CD4-positive, alpha-beta memory T cell (primary cell): ENCODE measurements around the gene ACACA. TPM values are rescaled to one million over a fixed set of nuclear protein-coding genes. Genes with fewer than 3 reads are reported as not detected.

ENCODE experiments used
- CTCF ChIA-PET: fragments of 350-600 bp; sonication (Branson Sonifier 250); formaldehyde crosslinking; loops from one replicate; lab custom pipeline; 2021; ENCODE audit warnings: inconsistent platforms; ENCODE audit not compliant: partially characterized antibody; lab: Charles Lee
- POLR2A ChIA-PET: fragments of 350-600 bp; sonication (Branson Sonifier 250); formaldehyde crosslinking; loops from one replicate; lab custom pipeline; 2021; ENCODE audit not compliant: partially characterized antibody; lab: Charles Lee
- DNase-seq, 5 donors: peaks; one replicate each; pipeline versions ENCODE4 v3.0.0 to v3.0.0-alpha.2; 2020 to 2022; ENCODE audit warnings: mixed read lengths in 1 of 5
- H3K27ac ChIP-seq: one replicate; pipeline ENCODE4 v1.7.0; 2013; ENCODE audit warnings: low read depth, low read length
- H3K27me3 ChIP-seq: 2 replicates; pipeline ENCODE4 v1.7.0; 2013; ENCODE audit warnings: mild to moderate bottlenecking, low read length, moderate library complexity; ENCODE audit not compliant: insufficient read depth
- H3K36me3 ChIP-seq: 2 replicates; pipeline ENCODE4 v1.7.0; 2013; ENCODE audit warnings: mild to moderate bottlenecking, low read length, moderate library complexity; ENCODE audit not compliant: insufficient read depth
- H3K4me1 ChIP-seq: 2 replicates; pipeline ENCODE4 v1.7.0; 2013; ENCODE audit warnings: mild to moderate bottlenecking, low read length, moderate library complexity; ENCODE audit not compliant: insufficient read depth
- H3K4me3 ChIP-seq, 2 donors: one replicate each; pipeline ENCODE4 v1.7.0; 2013; ENCODE audit warnings: low read length in 2 of 2, mild to moderate bottlenecking in 1 of 2
- H3K9me3 ChIP-seq, 2 donors: one replicate each; pipeline ENCODE4 v1.7.0; 2013; ENCODE audit warnings: low read length in 2 of 2, control low read depth in 1 of 2; ENCODE audit not compliant: control insufficient read depth in 1 of 2
- H3K27ac Mint-ChIP-seq, 7 donors: one replicate each; pipeline ENCODE4 v1.8.0; 2020 to 2021; ENCODE audit warnings: mixed read lengths in 7 of 7, mild to moderate bottlenecking in 6 of 7, inconsistent platforms in 3 of 7, moderate library complexity in 3 of 7
- H3K27me3 Mint-ChIP-seq, 2 donors: one replicate each; pipeline ENCODE4 v1.8.0; 2020 to 2021; ENCODE audit warnings: mixed read lengths in 2 of 2
- H3K36me3 Mint-ChIP-seq, 2 donors: one replicate each; pipeline ENCODE4 v1.8.0; 2020 to 2021; ENCODE audit warnings: mixed read lengths in 2 of 2, inconsistent platforms in 1 of 2, mild to moderate bottlenecking in 1 of 2
- H3K4me1 Mint-ChIP-seq, 4 donors: one replicate each; pipeline ENCODE4 v1.8.0; 2020 to 2021; ENCODE audit warnings: mixed read lengths in 4 of 4, mild to moderate bottlenecking in 1 of 4
- H3K4me3 Mint-ChIP-seq, 8 donors: one replicate each; pipeline ENCODE4 v1.8.0; 2020 to 2021; ENCODE audit warnings: mixed read lengths in 8 of 8, mild to moderate bottlenecking in 7 of 8, moderate library complexity in 6 of 8, inconsistent platforms in 3 of 8
- H3K9me3 Mint-ChIP-seq, 8 donors: one replicate each; pipeline ENCODE4 v1.8.0; 2020 to 2021; ENCODE audit warnings: mixed read lengths in 8 of 8, mild to moderate bottlenecking in 5 of 8, inconsistent platforms in 3 of 8, moderate library complexity in 1 of 8
- intact Hi-C: fragments of 100-400 bp; cut with micrococcal nuclease; formaldehyde crosslinking; loops from one replicate; pipeline ENCODE4 v1.15.1; 2023
- polyA plus RNA-seq, 2 donors: library from polyadenylated mRNA; unstranded; fragments of 300-500 nt; fragmentation: Illumina TruSeq; gene quantifications; one replicate each; pipeline ENCODE4 v1.2.3, GENCODE V29; 2021
- total RNA-seq, 2 experiments: library from RNA; stranded (reverse); gene quantifications; one replicate each; pipeline ENCODE4 v1.2.3, GENCODE V29; 2021

The ACACA gene
- total and polyA plus RNA-seq, 4 experiments from 2014 or later: 4.8 to 15.2 (median 10.1) TPM

DNA sequence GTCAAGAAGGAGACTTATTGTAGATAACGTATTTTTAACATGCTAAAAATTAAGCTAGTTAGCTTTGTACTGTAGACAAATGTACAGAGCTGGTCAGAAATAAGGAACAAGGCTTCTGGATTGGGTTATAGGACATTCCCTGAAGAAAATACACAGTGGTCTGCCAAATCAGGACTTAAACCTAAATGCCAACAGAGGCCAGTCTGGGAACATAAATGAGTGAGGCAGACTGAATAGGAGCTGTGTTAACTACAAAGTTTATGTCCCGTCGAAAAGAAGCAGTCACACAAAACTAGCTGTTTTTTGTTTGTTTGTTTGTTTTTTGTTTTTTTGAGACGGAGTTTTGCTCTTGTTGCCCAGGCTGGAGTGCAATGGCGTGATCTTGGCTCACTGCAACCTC is 151.2 kb downstream of the ACACA start:
- peaks cover 6% of the 10 kb centered on the region for H3K36me3 ChIP-seq
- POLR2A ChIA-PET: no interaction called here
- DNase-seq: no peak
- H3K27ac Mint-ChIP-seq: no peak overlapping the region
- H3K36me3 Mint-ChIP-seq: peaks cover 27 to 29% of the 10 kb centered on the region in 2 donors
- H3K27me3 Mint-ChIP-seq: no peaks in the 10 kb centered on the region
- no peak overlapping the region for H3K4me3 Mint-ChIP-seq
- H3K4me3 ChIP-seq: no peak overlapping the region
- no peaks in the 10 kb centered on the region for H3K9me3 Mint-ChIP-seq
- H3K9me3 ChIP-seq: no peaks in the 10 kb centered on the region
- H3K4me1 ChIP-seq: no peaks in the 10 kb centered on the region
- H3K4me1 Mint-ChIP-seq: no peaks in the 10 kb centered on the region
- intact Hi-C loops: no loop called here
- H3K27me3 ChIP-seq: no peaks in the 10 kb centered on the region
- CTCF ChIA-PET: interaction anchor here (1.5 kb wide), 1 partner anchor 630 kb away, joined by 3 read pairs; no protein-coding TSS in a partner anchor
- no peak overlapping the region for H3K27ac ChIP-seq

DNA sequence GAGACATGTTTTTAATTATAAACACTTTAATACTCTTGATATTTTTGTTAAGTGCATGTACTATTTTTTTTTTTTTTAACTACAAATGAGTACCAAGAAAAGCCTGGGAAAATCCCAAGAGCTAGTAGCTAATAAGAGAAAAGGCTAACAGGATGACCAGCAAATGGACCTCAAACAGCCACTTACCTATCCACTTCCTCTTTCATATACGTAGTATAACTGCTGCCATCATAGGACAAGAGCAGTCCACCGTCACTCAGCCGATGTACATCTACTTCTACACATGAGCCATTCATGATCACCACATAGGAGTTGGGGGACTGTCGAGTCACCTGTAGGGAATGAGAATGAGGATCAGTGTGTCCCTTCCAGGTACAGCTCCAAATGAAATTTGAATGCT is 158.8 kb downstream of the ACACA start:
- Mint-ChIP-seq H3K27me3 (no peaks in the 10 kb centered on the region), H3K4me3 (no peak overlapping the region), H3K4me1 (no peaks in the 10 kb centered on the region), H3K27ac (no peak overlapping the region), H3K36me3 (peaks cover 48 to 52% of the 10 kb centered on the region in 2 donors), H3K9me3 (no peaks in the 10 kb centered on the region)
- H3K27ac ChIP-seq: no peak overlapping the region
- POLR2A ChIA-PET: no interaction called here
- H3K4me1 ChIP-seq: no peaks in the 10 kb centered on the region
- peaks cover 6% of the 10 kb centered on the region for H3K36me3 ChIP-seq
- H3K27me3 ChIP-seq: no peaks in the 10 kb centered on the region
- H3K9me3 ChIP-seq: no peaks in the 10 kb centered on the region
- intact Hi-C loops: no loop called here
- no peak overlapping the region for H3K4me3 ChIP-seq
- no peak for DNase-seq
- CTCF ChIA-PET: interaction anchor here (0.6 kb wide), 1 partner anchor 129 kb away, joined by 3 read pairs; no protein-coding TSS in a partner anchor

DNA sequence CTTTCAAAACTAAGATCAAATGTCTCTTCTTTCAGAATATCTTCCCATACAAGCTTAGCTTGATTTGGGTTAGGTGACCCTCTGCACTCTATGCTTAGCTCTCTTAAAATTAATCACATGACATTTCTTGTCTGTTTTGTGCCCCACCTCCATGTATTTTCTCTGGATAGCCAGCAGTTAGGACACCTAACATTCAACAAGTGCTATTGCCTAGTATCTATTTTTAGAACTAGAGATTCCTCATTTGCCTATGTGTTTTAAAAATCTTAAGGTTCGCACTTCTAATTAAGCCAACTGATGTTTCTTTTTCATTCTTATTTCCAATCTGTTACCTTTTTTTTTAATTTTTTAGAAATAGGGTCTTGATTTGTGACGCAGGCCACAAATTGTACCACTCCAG is 160.6 kb downstream of the ACACA start:
- Histone ChIP-seq H3K4me1 (no peaks in the 10 kb centered on the region), H3K27ac (no peak overlapping the region), H3K4me3 (no peak overlapping the region), H3K27me3 (no peaks in the 10 kb centered on the region), H3K9me3 (no peaks in the 10 kb centered on the region), H3K36me3 (peaks cover 4% of the 10 kb centered on the region)
- Mint-ChIP-seq H3K9me3 (no peaks in the 10 kb centered on the region), H3K36me3 (peaks cover 47 to 52% of the 10 kb centered on the region in 2 donors), H3K27ac (no peak overlapping the region), H3K27me3 (no peaks in the 10 kb centered on the region), H3K4me3 (no peak overlapping the region), H3K4me1 (no peaks in the 10 kb centered on the region)
- POLR2A ChIA-PET: no interaction called here
- intact Hi-C loops: no loop called here
- CTCF ChIA-PET: no interaction called here
- no peak for DNase-seq

DNA sequence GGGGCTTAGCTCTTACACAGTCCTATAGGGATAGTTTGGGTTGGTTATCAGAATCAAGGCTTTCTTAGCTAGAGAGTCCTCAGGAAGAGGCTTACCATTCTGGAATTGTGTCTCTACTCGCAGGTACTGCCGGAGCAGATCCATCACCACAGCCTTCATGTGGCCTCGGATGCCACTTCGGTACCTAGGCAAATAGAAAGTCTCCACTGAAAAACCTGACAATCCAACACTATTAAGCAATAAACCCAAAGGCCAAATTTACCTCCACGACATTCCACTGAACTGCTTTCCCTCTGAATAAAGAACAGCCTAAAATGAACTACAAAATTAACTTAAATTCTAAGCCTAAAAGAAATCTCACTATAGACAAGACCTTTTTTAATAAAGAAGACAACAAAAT is 166.3 kb downstream of the ACACA start:
- peaks cover 8% of the 10 kb centered on the region for H3K36me3 ChIP-seq
- H3K9me3 ChIP-seq: no peaks in the 10 kb centered on the region
- no peaks in the 10 kb centered on the region for H3K27me3 ChIP-seq
- ChIA-PET CTCF (interaction anchor here (1.0 to 2.8 kb wide), 11 partner anchors 9 to 638 kb away, joined by 3 to 21 read pairs (median 4); partner anchors contain the start of gene MRM1), POLR2A (no interaction called here)
- H3K4me3 Mint-ChIP-seq: no peak overlapping the region
- DNase-seq: no peak
- no peaks in the 10 kb centered on the region for H3K27me3 Mint-ChIP-seq
- H3K4me1 Mint-ChIP-seq: no peaks in the 10 kb centered on the region
- peak overlapping the region in 2 of 7 donors; percentile 34 to 55 for H3K27ac Mint-ChIP-seq
- no peak overlapping the region for H3K27ac ChIP-seq
- no peaks in the 10 kb centered on the region for H3K9me3 Mint-ChIP-seq
- peaks cover 27 to 52% of the 10 kb centered on the region in 2 donors for H3K36me3 Mint-ChIP-seq
- no peak overlapping the region for H3K4me3 ChIP-seq
- intact Hi-C loops: no loop called here
- no peaks in the 10 kb centered on the region for H3K4me1 ChIP-seq

DNA sequence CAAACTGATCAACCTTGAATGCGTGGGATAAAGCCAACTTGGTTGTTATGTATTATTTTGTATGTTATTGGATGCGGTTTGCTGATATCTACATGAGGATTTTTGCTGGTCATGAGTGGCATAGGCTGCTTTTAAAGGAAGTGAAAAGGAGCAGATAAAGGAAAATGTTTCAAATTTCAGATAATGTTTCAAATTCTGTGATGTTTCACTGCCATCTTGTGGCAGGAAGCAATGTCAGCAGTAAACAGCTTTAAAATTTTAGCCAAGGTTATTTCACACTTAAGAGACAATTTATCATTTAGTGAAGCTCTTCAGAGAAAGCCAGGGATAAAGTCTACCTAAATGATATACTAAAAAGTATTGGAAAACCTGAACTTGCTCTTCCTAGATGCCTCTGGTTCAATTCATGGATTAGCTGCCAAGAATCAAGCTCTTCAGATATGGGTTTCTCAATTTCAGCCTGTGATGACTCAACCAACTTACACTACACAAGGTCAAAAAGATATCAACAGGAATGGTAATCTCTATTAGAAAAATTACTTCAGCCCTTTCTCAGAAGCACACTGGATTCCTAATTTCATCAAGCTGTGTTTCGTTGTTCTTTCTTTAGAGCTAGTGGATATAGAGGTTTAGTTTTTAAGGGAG is 166.8 kb downstream of the ACACA start:
- Mint-ChIP-seq H3K4me1 (no peaks in the 10 kb centered on the region), H3K36me3 (peaks cover 26 to 49% of the 10 kb centered on the region in 2 donors), H3K4me3 (no peak overlapping the region), H3K9me3 (no peaks in the 10 kb centered on the region), H3K27me3 (no peaks in the 10 kb centered on the region), H3K27ac (peak overlapping the region in 1 of 7 donors; percentile 55)
- DNase-seq: peak in 3 of 5 donors; percentile 3 to 10 (median 6)
- Histone ChIP-seq H3K4me1 (no peaks in the 10 kb centered on the region), H3K36me3 (peaks cover 8% of the 10 kb centered on the region), H3K27ac (no peak overlapping the region), H3K4me3 (no peak overlapping the region), H3K9me3 (no peaks in the 10 kb centered on the region), H3K27me3 (no peaks in the 10 kb centered on the region)
- CTCF ChIA-PET: interaction anchor here (1.0 to 2.8 kb wide), 11 partner anchors 8 to 638 kb away, joined by 3 to 21 read pairs (median 4); partner anchors contain the start of gene MRM1
- POLR2A ChIA-PET: no interaction called here
- intact Hi-C loops: loop anchor here (1.0 kb wide), 1 partner anchor 611 kb away; no protein-coding TSS in a partner anchor

DNA sequence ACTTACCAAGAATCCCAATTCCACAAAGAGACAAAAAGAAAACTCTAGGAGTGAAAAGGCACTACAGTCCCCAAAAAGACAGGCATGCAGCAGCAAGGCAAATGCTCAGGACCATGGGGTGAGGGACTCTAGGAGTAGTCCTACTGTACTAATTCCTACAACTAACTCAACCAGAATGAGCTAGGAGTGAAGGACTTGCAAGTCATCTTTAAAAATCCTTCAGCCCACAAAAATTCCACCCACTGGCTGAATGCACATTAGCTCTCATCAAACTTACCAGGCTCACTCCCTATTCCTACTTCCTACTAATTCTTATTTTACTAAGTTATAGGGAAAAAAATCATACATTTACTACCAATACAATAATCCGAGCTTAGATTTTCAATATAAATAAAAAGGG is 172.5 kb downstream of the ACACA start:
- intact Hi-C loops: no loop called here
- peaks cover 27 to 33% of the 10 kb centered on the region in 2 donors for H3K36me3 Mint-ChIP-seq
- H3K27ac ChIP-seq: no peak overlapping the region

DNA sequence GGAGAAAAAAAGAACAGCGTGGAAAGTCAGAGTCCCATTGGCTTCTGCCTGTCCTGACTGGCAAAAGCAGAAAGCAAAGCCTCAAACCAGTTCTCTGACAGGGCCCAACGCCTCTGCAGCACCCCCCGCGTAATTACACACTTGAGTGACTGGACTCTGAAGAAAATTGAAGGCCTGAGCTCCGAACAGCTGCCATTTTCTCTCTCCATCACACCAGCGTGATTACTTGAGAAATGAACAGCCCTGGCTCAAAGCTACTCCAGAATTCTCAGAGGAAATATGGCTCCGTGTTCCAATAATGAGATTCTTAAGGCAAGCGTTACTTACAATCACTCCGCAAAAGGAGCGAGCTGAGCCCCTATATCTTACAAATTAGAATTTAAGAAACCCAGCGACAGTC is 173.6 kb downstream of the ACACA start:
- H3K4me1 Mint-ChIP-seq: no peaks in the 10 kb centered on the region
- no peaks in the 10 kb centered on the region for H3K4me1 ChIP-seq
- CTCF ChIA-PET: interaction anchor here (1.0 to 2.4 kb wide), 3 partner anchors 9 to 185 kb away, joined by 3 to 5 read pairs (median 4); no protein-coding TSS in a partner anchor
- peaks cover 27 to 35% of the 10 kb centered on the region in 2 donors for H3K36me3 Mint-ChIP-seq
- H3K27me3 Mint-ChIP-seq: no peaks in the 10 kb centered on the region
- no peak for DNase-seq
- no peaks in the 10 kb centered on the region for H3K36me3 ChIP-seq
- no peak overlapping the region for H3K27ac ChIP-seq
- H3K4me3 Mint-ChIP-seq: no peak overlapping the region
- no peaks in the 10 kb centered on the region for H3K27me3 ChIP-seq
- H3K9me3 ChIP-seq: no peaks in the 10 kb centered on the region
- no peak overlapping the region for H3K27ac Mint-ChIP-seq
- no peaks in the 10 kb centered on the region for H3K9me3 Mint-ChIP-seq
- intact Hi-C loops: no loop called here
- no peak overlapping the region for H3K4me3 ChIP-seq
- POLR2A ChIA-PET: no interaction called here

More for the DNA sequence above, 172.5 kb downstream of the ACACA start:
- Histone ChIP-seq H3K9me3 (no peaks in the 10 kb centered on the region), H3K4me1 (no peaks in the 10 kb centered on the region), H3K36me3 (no peaks in the 10 kb centered on the region), H3K4me3 (no peak overlapping the region), H3K27me3 (no peaks in the 10 kb centered on the region)
- no peak for DNase-seq
- H3K4me3 Mint-ChIP-seq: no peak overlapping the region
- no peaks in the 10 kb centered on the region for H3K27me3 Mint-ChIP-seq
- ChIA-PET CTCF (interaction anchor here (2.4 kb wide), 1 partner anchor 10 kb away, joined by 5 read pairs; no protein-coding TSS in a partner anchor), POLR2A (no interaction called here)
- no peaks in the 10 kb centered on the region for H3K4me1 Mint-ChIP-seq
- H3K9me3 Mint-ChIP-seq: no peaks in the 10 kb centered on the region
- H3K27ac Mint-ChIP-seq: no peak overlapping the region
